Loucy (cell line): ENCODE measurements around the gene FBXW12.

Source experiments
- CTCF ChIP-seq: fragments of 200-600 bp; sonication (generic); conservative IDR thresholded peaks from 2 replicates; pipeline ENCODE4 v1.5.1; 2014; ENCODE audit warnings: mild to moderate bottlenecking, antibody characterized with exemption, low read length
- EZH2phosphoT487 ChIP-seq: fragments of 200-600 bp; IDR thresholded peaks from 2 replicates; pipeline ENCODE4 v1.6.1; 2018; ENCODE audit warnings: antibody characterized with exemption, mild to moderate bottlenecking, moderate library complexity, borderline replicate concordance

DNA sequence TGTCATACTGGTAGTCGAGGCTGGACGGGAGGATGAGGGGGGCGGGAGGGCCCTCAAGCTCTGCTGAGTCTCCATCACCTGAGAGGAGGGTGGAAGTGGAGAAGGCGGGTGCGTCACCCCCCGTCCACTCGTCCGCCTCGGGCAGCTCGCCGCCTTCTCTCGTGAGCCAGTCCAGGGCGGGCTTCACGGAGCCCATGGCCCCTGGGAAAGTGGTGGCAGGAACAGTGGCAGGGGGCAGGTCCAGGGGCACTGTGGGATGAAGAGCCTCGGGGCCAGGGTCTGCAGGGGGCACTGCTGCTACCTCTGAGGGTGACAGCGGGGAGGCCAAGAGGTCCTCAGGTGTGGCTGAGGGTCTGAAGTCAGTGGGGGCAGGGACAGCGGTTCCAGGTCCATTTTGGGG is 47.6 kb downstream of the FBXW12 start:
- TF ChIP-seq CTCF (no peak), EZH2phosphoT487 (no peak)
